ENCODE data around the gene CTTNBP2NL.

- TF ChIP-seq NFXL1 (IDR thresholded peaks at IDR 0.05; ENCODE audit: borderline replicate concordance) (no peak), HDGF (IDR thresholded peaks at IDR 0.05) (no peak), CTCF (IDR thresholded peaks at IDR 0.05 in 2 of 3, conservative IDR thresholded peaks at IDR 0.05 in 1 of 3; ENCODE audit: control insufficient read depth in 2 of 3, extremely low read depth in 1 of 3, insufficient read depth in 1 of 3, low read depth in 3 of 3, low read length in 3 of 3) (no peak), ATF3 (IDR thresholded peaks at IDR 0.05; ENCODE audit: borderline replicate concordance, extremely low read depth, low read depth, low read length) (no peak), TAF1 (IDR thresholded peaks at IDR 0.05; ENCODE audit: borderline replicate concordance, low read depth, low read length) (no peak), CBX5 (IDR thresholded peaks at IDR 0.05; ENCODE audit: low read depth) (no peak), RAD21 (IDR thresholded peaks at IDR 0.05; ENCODE audit: insufficient read depth, low read depth, low read length) (no peak)
- TF ChIP-seq, protein P1, sequence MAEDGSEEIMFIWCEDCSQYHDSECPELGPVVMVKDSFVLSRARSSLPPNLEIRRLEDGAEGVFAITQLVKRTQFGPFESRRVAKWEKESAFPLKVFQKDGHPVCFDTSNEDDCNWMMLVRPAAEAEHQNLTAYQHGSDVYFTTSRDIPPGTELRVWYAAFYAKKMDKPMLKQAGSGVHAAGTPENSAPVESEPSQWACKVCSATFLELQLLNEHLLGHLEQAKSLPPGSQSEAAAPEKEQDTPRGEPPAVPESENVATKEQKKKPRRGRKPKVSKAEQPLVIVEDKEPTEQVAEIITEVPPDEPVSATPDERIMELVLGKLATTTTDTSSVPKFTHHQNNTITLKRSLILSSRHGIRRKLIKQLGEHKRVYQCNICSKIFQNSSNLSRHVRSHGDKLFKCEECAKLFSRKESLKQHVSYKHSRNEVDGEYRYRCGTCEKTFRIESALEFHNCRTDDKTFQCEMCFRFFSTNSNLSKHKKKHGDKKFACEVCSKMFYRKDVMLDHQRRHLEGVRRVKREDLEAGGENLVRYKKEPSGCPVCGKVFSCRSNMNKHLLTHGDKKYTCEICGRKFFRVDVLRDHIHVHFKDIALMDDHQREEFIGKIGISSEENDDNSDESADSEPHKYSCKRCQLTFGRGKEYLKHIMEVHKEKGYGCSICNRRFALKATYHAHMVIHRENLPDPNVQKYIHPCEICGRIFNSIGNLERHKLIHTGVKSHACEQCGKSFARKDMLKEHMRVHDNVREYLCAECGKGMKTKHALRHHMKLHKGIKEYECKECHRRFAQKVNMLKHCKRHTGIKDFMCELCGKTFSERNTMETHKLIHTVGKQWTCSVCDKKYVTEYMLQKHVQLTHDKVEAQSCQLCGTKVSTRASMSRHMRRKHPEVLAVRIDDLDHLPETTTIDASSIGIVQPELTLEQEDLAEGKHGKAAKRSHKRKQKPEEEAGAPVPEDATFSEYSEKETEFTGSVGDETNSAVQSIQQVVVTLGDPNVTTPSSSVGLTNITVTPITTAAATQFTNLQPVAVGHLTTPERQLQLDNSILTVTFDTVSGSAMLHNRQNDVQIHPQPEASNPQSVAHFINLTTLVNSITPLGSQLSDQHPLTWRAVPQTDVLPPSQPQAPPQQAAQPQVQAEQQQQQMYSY (CRISPR knock-in tag; IDR thresholded peaks at IDR 0.05): no peak
These were observed 9.8 kb upstream of the CTTNBP2NL start for GRCh38 chr1:112386024-112386723.
